HG02970 (cell line): Measurements from ENCODE around the gene USP9X.
"Not testable (repeated sequence)": the region's sequence is repeated elsewhere in the genome, so short reads cannot be mapped to it uniquely, and the experiment has no call there.

ENCODE experiments used
- ATAC-seq: cut with Tn5 transposase; IDR thresholded peaks from one replicate; pipeline ENCODE4 v1.9.1; 2021; ENCODE audit warnings: mild to moderate bottlenecking, moderate library complexity, moderate number of reproducible peaks; ENCODE audit not compliant: unreplicated experiment, low FRiP score

Gene USP9X

DNA sequence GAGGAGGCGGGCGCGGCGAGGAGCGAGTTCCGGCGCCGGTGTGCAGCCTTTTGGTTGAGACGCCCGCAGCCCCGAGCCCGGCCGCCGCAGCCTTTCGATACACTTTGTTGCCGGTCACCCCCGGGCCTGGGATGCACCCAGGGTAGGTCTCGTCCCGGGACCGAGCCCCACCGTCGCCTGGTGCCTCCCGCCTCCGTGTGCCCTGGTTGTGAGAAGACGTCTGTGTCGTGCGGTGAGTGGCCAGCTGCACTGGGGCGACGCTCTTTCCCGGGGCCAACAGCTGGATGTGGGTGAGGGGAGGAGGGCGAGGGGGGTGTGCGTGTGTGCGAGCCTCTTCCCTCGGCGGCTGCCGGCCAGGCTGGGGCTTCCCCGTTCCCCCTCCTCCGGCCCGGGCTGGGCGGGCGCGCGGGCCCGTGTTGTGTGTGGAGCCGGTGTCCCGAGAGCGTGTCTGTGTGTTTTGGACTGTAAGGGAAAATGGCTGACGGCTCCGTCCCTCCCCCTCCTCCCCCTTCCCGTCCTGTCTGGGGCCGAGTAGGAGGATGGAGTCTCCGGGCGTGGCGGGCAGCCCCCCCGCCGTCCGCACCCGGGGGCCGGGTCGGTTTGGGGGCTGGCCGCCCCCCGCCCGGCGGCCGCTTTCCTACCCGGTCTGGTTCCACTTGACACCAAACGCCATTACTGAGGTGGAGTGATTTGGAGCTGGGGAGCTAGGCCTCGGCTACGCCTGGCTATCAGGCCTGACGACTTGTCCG, 807 bp downstream of the USP9X start:
- ATAC-seq = no peak

DNA sequence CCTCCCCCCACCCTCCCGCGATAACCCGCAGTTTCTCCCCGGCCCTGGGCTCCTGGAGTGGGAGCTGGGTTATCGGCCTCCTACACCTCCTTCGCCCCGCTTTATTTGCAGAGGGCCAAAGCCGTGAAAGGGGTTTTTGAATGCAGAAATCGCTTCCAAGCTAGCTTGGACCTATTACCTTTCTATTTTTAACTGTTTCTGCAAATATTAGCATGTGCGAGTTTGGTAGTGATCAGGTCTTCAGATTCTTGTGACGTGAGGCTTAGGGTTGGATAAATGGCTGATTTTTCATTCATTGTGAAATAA, 1.3 kb downstream of the USP9X start:
- no peak for ATAC-seq

DNA sequence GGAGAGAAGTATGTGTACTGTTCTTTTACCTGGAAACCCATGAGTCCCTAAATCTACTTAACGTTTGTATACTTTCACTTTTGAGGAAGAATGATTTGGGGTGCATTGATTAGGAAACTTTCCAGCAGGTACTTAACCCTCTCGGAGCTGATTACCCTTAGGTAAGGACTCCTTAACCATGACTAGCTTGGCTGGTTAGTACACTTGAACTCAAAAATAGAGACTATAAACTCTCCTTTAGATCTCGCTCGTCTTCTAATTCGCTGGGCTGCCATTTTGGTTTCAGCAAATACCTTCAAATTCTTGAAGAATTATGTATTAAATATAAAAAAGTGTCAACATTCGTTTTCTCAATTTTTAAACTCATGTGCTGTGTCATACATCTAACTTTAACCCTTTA, 2.0 kb downstream of the USP9X start:
- no peak for ATAC-seq

DNA sequence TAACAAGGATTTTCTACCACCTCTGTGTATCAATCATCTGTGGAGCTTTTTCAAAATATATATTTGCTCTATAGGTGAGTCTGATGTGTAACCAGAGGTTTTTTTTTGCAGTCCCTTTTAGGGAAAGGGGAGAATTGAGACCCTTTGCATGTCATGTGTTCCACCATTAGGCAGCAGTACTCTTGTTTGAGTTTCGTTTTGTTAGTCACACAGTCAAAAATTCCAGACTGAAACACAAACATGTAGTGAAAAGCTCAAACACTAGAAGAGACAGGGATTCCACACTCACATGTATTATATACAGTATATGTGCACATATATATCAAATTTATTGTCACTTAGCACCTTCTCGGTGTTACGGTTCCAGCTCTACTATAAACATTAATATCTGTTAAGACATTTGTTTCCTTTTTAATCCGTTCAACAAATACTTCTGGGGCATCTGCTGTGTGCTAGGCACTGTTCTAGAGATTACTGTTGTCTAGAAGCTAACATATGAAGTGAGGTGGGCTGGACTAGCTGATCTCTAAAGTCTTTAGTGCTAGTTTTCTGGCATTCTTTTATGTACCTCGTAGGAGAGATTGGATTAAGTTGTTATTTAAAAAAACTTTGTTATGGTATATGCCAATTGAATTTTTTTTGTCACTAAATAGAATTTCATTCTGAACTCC, 5.5 kb downstream of the USP9X start:
- no peak for ATAC-seq

DNA sequence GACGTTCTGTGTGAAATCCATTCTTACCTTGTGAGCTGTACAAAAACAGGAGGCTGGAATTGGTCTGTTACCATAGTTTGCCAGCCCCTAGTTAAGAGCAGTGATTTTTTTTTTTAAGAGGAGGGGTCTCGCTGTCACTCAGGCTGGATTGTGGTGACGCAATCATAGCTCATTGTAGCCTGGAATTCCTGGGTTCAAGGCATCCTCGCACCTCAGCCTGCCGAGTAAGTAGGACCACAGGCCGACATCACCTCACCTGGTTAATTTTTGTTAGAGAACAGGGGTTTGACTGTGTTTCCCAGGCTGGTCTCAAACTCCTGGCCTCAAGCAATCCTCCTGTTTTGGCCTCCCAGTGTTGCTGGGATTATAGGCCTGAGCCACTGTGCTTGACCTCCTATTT, 7.5 kb downstream of the USP9X start:
- ATAC-seq = no peak

DNA sequence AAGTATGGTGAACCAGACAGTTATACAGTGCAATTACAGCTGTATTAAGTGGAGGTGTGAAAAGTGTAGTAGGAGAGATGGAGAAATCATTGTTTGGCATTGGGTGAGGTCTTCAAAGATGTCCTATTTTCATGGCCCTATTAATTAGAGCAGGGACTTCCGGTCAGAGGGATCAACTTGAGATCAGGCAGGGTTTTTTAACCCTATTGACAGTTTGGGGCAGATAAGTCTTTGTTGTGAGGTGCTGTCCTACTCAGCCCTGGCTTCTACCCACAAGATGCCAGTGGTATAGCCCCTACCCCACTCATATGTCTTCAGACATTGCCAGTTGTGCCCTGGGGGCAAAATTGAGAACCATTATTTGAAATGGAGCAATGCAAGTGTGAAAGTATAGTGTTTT, 9.9 kb downstream of the USP9X start:
- ATAC-seq = no peak

DNA sequence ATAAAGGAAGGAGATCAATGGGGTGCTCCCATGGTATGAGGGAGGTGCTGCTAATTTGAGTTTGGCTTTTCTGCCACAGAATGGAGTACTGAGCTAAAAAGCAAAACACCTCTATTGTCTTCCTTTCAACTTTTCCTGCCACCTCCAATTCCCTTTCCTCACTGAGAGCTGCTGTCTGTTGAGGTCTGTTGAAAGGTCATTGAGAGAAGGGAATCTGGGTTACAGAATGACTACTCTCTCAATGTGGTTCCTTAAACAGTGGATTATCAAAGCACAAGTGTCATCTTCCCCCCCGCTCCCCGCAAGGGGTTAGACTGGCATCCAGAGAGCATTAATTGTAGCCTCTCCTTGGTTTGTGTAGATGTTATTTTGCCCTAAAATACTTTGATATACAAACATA, 10.7 kb downstream of the USP9X start:
- no peak for ATAC-seq

DNA sequence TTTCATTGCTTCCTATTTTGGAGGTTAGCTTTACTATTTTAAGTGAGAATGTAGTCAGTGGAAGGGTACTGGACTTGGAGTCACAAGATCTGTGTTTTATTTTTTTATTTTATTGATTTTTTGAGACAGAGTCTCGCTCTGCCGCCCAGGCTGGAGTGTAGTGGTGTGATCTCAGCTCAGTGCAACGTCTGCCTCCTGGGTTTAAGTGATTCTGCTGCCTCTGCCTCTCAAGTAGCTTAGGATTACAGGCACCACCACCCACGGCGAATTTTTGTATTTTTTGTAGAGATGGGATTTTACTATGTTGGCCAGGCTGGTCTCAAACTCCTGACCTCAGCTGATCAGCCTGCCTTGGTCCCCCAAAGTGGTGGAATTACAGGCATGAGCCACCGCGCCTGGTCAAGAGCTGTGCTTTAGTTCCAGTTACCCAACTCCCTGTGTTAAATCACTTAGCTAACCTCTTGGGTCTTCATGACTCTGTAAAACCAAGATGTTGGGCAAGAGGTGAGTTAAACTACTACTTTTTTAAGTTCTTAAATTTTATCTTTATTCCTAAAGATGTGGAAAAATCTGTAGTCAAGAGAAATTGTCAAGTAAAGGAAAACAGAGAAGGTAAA, 11.2 kb downstream of the USP9X start:
- ATAC-seq = no peak

DNA sequence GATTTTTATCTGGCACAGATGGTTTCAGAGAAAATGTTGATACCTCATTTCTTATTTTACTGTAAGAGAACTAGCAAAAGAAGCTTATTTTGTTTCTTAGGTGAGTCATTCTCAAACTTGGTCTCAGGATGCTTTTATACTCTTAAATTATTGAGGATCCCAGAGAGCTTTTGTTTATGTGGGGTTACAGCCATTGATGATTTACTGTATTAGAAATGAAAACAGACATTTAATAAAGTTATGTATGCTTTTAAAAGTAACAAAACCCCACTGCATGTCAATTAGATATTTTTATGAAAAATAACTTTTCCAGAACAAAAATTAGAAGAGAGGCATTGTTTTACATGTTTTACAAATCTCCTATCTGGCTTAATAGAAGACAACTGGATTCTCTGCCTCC, 12.1 kb downstream of the USP9X start:
- no peak for ATAC-seq

DNA sequence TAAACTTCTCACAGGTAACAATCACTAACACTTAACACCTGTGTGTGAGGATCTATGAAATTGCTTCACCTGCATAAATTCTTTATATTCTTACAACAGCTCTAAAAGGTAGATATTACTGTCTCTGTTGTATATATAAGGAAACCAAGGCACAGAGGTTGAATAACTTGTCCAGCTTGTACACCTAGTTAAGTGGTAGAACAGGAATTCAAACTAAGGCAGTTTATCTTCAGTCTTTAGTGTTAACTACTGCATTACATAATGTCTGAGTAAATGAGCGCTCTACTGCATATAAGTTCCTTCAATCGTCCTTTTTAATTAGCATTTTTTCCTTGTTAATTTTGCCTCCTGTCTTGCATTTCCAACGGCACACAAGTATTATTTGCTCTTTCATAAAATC, 15.0 kb downstream of the USP9X start:
- ATAC-seq = no peak

DNA sequence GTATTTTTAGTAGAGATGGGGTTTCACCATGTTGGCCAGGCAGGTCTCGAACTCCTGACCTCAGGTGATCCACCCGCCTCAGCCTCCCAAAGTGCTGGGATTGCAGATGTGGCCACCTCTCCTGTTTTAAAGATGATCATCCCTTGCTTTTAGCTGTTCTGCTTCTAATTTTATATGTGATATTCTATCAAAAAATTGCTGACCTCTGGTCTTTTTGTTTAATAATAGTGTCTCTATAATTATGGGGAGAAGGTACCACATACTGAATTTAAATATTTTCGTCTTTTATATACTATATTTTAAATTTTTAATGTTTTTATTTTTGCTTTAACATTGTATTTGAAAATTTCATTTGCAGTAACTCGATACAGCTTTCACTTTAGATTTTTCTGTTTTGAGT, 15.6 kb downstream of the USP9X start:
- no peak for ATAC-seq

DNA sequence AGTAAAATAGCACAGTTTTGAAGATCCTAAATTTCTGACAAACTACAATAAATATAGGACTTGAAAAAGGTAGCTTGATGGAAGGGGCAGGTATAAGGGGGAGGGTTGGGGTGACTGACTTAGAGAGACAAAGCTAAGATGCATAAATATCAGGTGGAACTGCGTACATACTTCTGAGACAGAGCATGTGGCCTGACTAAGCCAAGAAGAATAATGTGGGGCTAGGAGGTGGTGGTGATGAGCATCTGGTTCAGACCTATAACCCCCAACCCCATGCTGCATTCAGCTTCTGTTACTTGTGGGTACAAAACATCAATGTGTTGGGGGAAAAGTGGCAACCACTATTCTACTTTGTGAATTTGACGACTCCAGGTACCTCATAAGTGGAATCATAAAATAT, 19.8 kb downstream of the USP9X start:
- ATAC-seq = no peak

DNA sequence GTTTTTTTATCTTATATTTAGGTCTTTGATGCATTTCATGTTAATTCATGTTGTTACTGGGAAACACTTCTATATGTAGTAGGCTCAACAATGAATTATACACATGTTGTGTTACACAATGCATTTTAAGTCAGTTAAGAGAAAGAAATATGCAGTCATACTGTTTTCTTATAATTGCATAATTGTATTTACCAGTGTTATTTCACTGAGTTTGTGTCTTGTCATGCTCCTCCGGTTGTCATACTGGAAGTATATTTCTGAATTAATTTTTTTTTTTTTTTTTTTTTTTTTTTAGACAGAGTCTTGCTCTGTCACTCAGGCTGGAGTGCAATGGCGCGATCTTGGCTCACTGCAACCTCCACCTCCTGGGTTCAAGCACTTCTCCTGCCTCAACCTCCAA, 21.0 kb downstream of the USP9X start:
- not testable (repeated sequence) for ATAC-seq

DNA sequence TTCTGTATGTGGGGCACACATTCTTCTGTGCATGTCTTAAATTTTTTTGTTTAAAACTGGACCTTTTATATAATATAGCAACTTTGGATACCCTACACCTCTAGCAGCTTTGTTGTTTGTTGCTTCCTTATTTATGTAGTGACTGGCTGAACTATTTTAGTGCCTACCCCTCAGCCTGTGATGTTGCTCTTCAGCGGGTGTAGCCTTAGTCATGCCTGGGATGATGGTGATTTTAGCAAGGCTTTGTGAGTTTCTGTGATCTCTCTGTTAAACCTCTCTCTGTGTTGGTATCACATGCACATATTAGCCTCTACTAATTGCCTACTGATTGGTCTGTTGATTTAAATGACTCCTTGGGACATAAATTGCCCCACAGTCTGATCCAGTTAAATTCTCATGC, 22.8 kb downstream of the USP9X start:
- ATAC-seq = no peak

DNA sequence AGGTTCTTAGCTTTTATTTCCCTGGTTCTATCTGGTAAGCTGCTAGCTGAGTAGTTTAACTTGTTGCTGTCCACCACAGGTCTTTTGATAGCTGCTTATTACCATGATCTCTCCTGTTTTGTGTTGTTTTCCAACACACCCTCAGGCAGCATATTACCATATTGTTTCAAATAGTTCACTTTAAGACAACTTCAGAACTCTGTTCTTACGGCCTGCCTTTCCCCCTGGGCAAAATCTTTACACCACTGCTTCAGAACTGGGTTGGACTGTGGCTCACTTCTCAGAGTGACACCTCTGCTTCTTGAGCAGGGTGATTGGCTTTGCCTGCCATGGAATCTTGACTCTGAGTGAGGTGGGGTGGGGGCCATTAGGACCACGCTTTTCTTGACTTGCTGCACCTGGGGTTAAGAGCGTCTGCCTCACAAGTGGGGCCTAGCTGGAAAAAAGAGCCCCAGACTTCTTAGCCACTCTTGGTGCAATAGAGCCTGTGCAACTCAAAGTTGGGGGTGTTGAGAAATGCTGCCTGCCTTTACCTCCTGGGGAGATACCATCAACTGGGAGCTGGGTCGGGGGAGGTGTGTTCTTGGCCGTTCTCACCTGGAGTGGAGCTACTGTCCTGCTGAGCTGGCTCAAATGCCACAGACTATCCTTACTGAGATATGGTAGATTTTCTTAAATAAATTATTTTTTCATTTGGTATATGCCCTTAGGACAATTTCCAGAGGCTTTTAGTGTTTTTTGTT, 23.4 kb downstream of the USP9X start:
- ATAC-seq = no peak

DNA sequence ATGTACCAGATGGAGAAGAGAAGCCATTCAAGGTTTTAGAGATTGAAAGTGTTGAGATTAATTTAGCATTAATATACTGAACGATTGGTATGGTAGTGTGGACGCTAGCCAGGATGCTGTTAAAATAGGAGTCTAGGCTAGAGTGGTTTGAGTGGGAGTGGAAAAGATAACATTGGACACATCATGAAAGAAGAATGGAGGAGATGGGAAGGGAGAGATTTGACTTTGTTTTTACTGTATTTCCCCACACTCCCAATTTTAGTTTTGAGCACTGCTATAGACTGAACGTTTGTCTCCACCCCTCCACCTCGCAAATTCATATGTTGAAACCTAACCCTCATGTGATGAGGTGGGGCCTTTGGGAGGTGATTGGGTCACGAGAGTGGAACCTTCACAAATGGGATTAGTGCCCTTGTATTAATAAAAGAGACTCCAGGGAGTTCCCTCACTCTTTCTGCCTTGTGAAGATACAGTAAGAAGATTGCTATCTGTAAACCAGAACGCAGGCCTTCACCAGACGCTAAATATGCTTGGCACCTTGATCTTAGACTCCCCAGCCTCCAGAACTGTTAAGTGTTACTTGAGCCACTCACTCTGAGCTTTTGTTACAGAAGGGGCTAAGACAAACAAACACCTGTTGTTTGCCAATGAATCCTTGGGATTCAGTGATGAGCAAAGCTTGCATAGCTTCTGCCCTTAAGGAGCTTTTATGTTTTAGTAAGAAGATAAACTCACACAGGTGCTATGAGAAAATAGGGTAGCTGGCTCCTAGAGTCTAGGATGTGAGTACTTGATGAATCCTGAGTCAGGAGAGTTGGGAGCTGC, 25.8 kb downstream of the USP9X start:
- ATAC-seq = no peak

DNA sequence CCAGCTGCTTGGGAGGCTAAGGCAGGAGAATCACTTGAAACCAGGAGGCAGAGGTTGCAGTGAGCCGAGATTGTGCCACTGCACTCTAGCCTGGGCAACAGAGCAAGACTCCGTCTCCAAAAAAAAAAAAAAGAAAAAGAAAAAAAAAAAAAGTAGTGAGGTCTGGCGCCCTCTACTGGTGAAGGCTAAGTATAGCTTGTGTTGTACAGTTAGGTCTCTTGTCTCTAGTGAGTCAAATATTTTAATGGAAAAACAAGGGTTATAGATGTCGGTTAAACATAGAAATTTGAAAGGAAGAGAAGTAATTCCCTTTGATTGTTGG, 29.8 kb downstream of the USP9X start:
- not testable (repeated sequence) for ATAC-seq

DNA sequence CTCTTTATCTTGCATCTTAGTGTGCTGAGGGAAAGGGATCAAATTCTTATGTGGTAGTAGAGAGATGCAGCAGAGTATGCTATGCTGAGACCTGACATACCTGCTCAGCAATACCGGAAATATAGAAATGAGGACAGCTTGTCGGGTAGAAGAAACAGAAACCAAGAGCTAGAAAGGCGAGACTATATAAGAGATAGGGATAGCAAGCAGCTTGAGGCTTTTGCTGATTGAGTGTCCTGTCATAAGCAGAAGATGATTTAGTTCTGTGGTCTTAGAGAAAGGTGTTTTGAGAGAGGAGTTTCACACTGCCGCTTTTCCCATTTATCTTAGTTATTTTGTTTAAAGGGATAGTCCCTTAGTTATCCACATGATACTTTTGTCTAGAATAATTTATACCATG, 31.7 kb downstream of the USP9X start:
- ATAC-seq = peak; percentile 46

DNA sequence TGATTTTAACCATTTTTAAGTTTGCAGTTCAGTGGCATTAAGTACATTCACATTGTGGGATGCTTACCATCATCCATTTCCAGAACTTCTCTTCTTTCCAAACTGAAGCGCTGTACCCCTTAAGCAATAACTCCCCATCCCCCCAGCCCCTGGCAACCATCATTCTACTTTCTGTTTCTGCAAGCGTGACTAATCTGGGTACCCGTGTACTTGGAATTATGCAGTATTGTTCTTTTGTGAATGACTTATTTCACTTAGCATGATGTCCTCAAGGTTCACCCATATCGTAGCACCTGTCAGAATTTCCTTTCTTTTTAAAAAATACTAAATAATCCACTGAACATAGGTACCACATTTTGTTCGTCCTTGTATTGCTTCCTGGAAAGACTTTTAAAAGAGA, 32.9 kb downstream of the USP9X start:
- no peak for ATAC-seq

DNA sequence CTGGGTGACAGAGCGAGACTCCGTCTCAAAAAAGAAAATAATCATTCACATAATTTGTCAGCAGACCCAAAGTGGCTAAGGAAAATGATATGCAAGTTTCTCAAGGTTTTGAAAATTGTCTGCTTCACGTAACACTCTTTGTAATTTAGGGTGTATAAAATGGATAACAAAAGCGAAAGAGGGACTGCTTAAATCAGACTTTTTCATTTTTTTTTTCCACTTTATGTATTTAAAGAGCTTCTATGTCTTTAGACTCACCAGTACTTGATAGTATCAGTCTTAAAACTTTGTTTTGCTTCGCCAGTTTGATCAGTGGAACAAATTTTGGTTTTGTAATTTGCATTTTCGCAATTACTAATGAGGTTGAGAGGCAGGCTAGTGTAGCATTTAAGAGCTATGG, 34.6 kb downstream of the USP9X start:
- no peak for ATAC-seq

DNA sequence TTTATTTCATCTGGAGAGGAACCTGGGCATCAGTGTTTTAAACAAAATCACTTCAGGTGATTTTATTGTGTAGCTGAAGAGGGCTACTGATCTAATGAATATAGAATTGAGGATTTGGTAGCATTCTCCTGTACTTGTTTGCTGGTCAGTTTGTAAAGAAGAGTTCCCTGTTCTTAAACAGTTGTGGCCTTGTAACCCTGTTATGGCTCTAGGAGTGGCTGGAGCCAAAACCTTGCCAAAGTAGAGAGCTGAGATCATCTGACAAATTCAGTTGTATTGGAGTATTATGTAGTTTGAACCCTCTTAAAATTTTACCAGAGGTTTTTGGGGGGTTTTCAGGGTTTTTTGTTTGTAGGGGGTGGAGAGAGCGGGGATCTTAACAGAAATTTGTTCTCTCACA, 36.5 kb downstream of the USP9X start:
- ATAC-seq = no peak
